GM19193 (cell line): ENCODE data around the gene ELL2.

Source experiments
- POLR2A ChIP-seq: IDR thresholded peaks from 4 replicates; pipeline ENCODE4 v1.6.1; 2011; ENCODE audit not compliant: insufficient read depth, insufficient read length; ENCODE audit errors: extremely low read depth

The ELL2 gene

DNA sequence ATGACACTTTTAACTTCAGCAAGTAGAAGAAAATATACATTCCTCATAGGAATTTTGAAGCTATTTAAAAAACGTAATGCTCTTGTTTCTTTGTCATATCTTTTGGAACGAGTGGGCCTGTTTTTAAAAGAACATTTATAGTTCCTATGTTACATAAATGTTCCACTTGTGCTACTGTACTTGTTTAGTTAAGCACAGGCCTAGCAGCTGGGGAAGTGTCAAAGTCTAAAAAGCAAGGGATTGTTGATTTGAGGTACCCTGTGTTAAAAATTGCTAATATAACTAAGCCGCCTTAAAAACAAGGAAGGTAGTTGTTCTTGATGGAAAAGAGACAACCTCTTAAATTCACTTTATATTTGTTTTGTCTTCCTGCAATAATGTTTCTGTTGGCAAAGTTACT, 27.2 kb upstream of the ELL2 start:
- TF ChIP-seq POLR2A = no peak

GRCh38 chr5:95988094-95988493, 26.4 kb upstream of the ELL2 start:
- TF ChIP-seq POLR2A = no peak

DNA sequence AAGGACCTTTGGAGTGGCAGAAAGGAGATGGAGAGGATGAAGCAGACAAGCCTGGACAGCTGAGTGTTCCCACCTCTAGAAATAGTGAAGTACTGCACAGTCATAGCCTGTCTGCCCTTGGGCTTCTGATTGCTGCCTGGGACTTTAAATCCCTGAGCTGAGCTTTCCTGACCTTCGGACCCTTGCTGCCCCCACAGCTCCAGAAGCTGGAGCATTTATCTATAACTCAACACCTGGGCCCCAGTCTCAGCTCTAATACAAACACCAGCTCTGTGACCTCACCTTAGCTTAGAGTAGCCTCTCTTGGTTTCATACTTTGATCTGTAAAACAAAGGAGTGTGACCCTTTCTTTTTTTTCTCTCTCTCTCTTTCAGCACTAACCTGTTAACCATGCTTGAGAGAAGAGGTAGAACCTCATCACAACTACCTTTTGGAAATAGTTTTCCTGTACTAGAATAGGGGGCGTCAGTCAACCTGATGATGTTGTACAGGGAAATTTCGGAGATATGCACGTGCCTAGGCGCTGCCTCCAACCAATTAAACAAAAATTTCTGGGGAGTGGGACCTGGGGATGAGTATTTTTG, 25.4 kb upstream of the ELL2 start:
- TF ChIP-seq POLR2A = no peak

DNA sequence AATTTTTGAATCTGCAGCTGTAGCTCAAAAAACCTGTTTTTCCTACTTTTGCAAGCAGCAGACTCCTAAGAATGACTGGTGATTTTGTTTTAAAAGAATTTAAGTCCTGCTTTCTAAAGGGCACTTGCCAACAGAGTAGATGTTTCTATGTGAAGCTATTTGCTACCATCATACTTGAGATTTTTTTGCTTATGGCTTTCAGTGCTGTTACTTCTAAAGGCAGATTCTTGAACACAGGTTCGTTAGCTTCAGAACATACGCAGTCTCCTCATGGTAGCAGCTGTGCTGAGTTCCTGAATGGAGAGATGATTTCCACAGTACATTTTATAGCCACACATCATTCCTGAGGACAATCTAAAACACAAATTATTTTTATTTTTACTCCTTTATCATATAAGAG, 24.4 kb upstream of the ELL2 start:
- no peak for TF ChIP-seq POLR2A

GRCh38 chr5:95985249-95985648, 23.6 kb upstream of the ELL2 start:
- TF ChIP-seq POLR2A = no peak

DNA sequence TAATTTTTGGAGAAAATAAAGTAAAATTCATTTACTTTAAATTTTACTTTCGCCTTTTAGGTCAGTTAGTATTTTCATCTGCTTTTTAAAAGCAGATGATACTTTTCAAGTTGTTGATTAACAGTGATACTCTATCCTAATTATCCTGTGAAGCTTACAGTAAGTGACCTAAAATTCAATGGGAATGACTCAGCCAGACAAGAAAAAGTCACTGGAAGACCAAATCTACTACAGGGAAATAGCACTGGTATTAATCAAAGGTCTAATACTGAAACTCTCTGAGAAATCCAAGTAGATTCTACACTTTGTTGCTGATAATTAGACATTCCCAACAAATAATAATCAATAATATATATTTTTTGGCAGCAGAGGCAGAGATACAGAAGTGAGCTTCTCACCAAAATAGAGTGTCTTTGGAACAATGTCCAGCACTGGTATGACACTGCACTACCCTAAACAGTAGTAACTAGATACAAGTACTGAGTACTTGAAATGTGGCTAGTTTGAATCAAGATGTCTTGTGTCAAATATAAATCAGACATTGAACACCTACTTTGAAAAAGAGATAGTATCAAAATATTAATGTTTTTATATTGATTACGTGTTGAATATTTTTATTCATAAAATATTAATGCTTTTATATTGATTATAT, 22.8 kb upstream of the ELL2 start:
- no peak for TF ChIP-seq POLR2A

DNA sequence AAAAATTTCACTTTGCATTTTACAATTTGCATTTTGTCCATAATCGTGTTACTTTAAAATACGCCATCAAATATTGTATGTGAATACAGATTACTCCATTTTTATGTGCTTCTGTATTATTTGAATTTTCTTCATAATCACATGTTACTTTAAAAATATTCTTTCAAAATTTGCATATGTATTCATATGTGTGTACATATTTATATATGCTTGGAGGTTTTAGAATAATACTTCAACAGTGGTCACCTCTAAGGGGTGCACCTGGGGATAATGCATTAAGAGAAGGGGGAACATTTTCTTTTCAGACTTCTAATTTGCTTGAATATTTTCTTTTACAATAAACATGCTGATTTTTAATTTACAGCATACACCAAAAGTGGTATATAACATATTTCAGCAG, 21.9 kb upstream of the ELL2 start:
- no peak for TF ChIP-seq POLR2A

DNA sequence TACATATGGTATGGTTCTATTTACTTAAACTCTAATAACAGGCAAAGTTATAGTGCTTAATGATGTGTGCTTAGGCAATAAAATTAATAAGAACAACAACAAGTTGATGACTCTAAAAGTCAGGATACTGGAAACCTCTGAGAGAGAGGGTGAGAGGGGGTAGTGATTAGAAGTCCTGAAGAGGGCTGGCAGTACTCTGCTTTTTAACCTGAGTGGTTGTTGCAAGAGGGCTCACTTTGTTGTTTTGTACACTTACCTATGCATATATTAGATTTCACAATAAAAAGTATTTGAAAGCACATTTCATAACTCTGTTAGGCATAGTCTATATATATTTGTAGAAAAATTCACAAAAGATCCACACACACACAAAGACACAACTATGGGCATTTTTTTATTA, 21.4 kb upstream of the ELL2 start:
- TF ChIP-seq POLR2A = no peak

- TF ChIP-seq POLR2A = no peak
Observed at GRCh38 chr5:95976606-95977005, 15.0 kb upstream of the ELL2 start.

DNA sequence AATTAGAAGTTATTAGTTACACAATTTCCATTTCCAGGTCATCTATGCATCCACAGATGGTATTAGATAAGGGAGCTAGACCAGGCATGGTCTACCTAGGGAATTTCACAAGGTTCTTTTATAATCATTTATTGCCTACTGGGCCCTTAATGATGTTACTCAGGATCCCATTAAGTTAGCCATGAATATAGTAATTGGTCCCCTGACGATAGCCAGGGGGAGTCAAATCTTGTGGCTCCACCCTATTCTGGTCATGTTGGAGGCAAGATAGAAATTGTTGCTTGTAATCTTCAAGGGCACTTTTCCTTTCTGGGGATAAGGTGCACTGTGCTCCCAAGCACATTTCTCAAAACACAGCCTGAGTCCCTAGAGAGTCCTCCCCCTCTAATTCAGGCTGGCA, 14.1 kb upstream of the ELL2 start:
- no peak for TF ChIP-seq POLR2A

DNA sequence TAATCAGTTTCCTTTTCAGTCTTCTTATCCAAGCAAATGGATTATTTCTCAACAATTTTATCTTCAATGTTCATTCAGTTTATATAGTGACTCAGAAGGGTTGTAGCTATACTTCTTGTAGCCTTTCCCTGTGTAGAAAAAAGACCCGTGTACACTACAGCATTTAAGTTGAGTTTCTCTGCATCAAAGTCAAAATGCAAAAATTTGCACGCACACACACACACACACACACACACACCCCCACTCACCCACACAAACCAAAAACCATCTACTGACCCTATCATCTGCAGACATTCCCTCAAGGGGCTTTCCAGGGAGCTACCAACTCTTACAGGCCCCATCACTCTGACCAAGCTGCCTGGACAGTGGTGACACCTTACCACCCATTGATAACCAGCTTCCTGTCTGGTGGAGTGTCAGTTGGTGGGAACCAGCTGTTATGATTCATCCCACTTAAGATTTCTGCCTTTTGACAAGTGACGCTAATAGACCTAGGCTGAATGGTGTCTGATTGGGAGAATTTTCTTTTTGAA, 12.2 kb upstream of the ELL2 start:
- TF ChIP-seq POLR2A = no peak

- TF ChIP-seq POLR2A = no peak
Observed at GRCh38 chr5:95972196-95972595, 10.5 kb upstream of the ELL2 start.

DNA sequence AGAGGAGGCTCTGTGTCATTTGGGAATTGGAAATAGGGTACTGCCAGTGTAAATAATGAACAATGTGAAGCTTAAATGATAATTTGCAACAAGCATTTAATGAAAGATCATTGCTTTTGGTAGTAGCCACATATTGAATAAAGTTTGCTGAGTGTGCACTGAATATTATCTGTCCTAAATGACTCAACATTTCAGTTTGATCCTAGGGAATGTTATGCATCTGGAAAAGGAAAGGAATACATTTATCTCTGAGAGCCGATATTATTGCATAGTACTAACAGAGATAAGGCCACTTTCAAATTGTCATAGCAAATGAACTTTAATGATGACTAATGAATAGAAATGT, 8.7 kb upstream of the ELL2 start:
- no peak for TF ChIP-seq POLR2A

DNA sequence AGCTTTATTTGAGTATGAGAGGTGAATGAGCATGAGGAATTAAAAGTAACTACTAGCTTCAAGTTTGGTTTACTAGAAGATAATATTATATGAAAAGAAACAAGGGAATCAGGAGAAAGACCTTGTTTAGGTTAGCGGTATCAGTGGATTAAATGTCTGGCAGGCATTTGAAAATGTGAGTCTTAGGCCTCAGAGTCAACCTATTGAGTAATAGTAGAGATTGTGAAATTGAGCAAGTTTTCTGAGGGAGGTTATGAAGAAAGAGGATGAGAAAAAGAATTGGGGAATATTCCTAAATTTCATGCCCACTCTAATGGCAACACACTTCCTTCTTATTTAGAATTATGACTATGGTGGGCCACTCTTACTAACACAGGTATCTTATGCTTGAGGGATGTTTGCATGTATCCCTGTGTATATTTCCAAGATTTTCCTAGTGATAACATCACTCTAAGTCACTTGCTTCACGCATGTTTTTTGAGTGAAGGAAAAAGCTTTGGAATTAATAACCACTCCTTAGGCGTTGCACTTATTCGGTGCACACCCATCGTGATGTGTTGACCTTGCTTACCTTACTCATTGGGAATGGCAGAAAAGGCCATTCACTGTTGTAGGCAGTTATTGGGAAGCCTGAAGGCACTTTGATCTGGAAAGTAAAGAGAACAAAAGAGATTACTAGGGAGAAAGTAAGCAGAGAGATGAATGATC, 8.2 kb upstream of the ELL2 start:
- no peak for TF ChIP-seq POLR2A

DNA sequence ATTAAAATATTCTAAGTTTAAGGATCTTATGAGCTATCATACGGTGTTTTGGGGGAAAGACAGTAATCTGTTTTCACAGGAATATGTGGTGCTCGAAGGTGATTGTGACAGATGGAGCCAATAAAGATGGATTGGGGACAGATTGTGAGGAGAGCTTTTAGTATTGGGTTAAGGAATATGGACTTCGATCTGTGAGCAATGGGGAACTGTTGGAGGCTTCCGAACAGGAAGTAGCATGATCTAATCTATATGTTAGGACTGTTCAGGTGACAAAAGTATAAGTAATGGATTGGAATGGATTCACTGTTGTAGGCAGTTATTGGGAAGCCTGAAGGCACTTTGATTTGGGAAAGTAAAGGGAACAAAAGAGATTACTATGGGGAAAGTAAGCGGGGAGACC, 7.4 kb upstream of the ELL2 start:
- no peak for TF ChIP-seq POLR2A

GRCh38 chr5:95967236-95967635, 5.6 kb upstream of the ELL2 start:
- no peak for TF ChIP-seq POLR2A
